Fibroblast of villous mesenchyme (primary cell): ENCODE measurements around the gene RBM14. TPM values are rescaled to one million over a fixed set of nuclear protein-coding genes. Genes with fewer than 3 reads are reported as not detected.

Experiments
- DNase-seq: peaks from one replicate; pipeline ENCODE4 v3.0.0-alpha.2; 2010; ENCODE audit warnings: low read depth
- H3K4me3 ChIP-seq: 2 replicates; pipeline ENCODE4 v1.5.1; 2011; ENCODE audit warnings: low read depth, mild to moderate bottlenecking, low read length
- total RNA-seq: library from RNA; depleted of rRNA; stranded (reverse); fragments of >200 nt; gene quantifications from 2 replicates; pipeline ENCODE4 v1.2.3, GENCODE V29; 2012
- TF ChIP-seq, protein P1 (sequence below): IDR thresholded peaks from 2 replicates; pipeline ENCODE4 v1.5.1; 2012; ENCODE audit warnings: low read depth, mild to moderate bottlenecking, low read length; ENCODE audit not compliant: insufficient read depth

The RBM14 gene
- total RNA-seq, 1 donor: 32.8 TPM

DNA sequence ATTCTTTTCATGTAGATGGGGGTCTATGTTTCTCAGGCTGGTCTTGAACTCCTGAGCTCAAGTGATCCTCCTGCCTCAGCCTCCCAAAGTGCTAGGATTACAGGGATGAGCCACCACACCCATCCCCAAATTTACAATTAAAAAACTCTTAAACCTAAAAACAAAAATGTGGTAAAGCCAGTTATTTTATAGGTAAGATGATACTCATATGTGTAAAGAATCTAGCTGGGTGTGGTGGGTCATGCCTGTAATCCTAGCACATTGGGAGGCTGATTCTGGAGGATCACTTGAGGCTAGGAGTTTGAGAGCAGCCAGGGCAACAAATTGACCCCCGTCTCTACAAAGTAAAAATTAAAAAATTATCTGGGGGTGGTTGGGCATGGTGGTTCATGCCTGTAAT lies 4.0 kb upstream of the RBM14 start:
- no peak overlapping the region for H3K4me3 ChIP-seq
- TF ChIP-seq, protein P1, sequence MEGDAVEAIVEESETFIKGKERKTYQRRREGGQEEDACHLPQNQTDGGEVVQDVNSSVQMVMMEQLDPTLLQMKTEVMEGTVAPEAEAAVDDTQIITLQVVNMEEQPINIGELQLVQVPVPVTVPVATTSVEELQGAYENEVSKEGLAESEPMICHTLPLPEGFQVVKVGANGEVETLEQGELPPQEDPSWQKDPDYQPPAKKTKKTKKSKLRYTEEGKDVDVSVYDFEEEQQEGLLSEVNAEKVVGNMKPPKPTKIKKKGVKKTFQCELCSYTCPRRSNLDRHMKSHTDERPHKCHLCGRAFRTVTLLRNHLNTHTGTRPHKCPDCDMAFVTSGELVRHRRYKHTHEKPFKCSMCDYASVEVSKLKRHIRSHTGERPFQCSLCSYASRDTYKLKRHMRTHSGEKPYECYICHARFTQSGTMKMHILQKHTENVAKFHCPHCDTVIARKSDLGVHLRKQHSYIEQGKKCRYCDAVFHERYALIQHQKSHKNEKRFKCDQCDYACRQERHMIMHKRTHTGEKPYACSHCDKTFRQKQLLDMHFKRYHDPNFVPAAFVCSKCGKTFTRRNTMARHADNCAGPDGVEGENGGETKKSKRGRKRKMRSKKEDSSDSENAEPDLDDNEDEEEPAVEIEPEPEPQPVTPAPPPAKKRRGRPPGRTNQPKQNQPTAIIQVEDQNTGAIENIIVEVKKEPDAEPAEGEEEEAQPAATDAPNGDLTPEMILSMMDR: no peak
- DNase-seq: no peak

DNA sequence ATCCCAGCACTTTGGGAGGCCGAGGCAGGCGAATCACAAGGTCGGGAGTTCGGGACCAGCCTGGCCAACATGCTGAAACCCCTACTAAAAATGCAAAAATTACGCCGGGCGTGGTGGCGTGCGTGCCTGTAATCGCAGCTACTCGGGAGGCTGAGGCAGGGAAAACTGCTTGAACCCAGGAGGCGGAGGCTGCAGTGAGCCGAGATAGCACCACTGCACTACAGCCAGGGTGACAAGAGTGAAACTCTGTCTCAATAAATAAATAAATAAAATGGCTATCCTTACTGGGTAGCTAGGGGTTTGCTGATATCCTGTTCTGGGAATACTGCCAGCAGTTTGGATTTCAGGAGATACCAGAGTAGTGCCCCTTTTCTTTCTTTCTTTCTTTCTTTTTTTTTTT lies 2.4 kb upstream of the RBM14 start:
- TF ChIP-seq, protein P1: no peak
- peak; percentile 54 for DNase-seq

DNA sequence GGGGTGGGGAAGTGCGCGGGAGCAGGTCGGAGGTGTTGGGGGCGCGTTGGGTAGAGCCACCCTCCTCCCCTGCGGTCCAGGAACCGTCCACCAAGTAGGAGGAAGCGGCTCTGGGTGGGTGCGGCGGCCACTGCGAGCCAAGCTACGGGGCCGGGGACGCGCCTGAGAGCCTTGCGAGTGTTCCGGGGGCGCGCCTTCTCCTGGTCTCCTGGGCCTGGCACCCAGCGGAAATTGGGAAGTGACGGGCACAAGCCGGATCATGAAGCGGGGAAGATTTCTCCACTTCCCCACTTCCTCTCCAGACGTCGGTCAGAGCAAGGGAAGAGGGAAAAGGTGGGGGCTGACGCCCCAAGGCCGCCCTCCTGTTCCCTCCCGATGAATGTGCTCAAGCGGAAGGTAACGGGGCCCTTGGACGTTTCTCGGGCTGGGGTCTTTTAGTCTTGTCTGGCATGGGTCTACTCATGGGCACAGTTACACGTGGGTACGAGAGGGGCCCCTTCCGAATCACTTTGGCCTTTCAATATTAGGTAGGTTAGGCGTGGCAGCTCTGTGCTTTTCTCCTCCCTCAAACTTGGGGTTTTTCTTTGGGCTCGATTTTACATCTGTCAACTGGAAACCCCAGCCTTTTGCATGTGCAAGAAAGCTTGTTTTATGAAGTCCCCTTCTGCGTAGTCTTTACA lies 865 bp downstream of the RBM14 start:
- TF ChIP-seq, protein P1: no peak
- DNase-seq: no peak
- H3K4me3 ChIP-seq: peak overlapping the region; percentile 81

More for the DNA sequence above, 2.4 kb upstream of the RBM14 start:
- no peak overlapping the region for H3K4me3 ChIP-seq

DNA sequence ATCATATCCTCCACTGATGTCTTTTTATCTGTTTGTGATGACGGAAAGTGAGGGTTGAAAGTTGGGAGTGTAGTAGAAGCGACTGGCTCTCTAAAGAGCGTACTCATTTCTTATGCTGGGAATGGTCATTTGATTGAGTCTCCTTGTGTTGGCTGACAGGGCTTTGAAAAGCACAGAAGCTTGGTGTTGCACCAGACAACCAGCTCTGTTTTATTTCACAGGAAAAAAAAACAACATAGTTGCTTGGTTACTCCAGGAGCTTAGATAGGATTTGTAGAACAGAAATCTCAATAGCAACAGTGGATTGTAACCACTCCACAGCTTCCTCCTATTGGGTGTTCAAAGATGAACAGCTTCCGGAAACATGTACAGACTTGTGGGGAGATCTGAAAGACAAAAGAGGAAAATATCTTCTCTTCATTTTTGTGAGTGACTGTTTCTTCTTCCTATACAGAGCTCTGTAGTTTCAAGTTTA lies 2.7 kb downstream of the RBM14 start:
- peak; percentile 93 for DNase-seq
- H3K4me3 ChIP-seq: peak overlapping the region; percentile 81
- TF ChIP-seq, protein P1: no peak

DNA sequence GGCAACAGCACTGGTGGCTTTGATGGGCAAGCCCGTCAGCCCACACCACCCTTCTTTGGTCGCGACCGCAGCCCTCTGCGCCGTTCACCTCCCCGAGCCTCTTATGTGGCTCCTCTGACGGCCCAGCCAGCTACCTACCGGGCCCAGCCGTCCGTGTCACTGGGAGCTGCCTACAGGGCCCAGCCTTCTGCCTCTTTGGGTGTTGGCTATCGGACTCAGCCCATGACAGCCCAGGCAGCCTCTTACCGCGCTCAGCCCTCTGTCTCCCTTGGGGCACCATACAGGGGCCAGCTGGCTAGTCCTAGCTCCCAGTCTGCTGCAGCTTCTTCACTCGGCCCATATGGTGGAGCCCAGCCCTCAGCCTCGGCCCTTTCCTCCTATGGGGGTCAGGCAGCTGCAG lies 8.0 kb downstream of the RBM14 start:
- TF ChIP-seq, protein P1: no peak
- no peak overlapping the region for H3K4me3 ChIP-seq
- no peak for DNase-seq

DNA sequence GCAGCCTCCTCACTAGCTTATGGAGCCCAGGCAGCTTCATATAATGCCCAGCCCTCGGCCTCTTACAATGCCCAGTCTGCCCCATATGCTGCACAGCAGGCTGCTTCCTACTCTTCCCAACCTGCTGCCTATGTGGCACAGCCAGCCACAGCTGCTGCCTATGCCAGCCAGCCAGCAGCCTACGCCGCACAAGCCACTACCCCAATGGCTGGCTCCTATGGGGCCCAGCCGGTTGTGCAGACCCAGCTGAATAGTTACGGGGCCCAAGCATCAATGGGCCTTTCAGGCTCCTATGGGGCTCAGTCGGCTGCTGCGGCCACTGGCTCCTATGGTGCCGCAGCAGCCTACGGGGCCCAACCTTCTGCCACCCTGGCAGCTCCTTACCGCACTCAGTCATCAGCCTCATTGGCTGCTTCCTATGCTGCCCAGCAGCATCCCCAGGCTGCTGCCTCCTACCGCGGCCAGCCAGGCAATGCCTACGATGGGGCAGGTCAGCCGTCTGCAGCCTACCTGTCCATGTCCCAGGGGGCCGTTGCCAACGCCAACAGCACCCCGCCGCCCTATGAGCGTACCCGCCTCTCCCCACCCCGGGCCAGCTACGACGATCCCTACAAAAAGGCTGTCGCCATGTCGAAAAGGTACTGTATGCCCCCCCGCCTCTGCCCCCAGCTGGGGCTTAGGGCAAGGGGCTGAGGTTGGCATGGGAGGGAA lies 8.8 kb downstream of the RBM14 start:
- TF ChIP-seq, protein P1: no peak
- DNase-seq: no peak

More for the DNA sequence above, 8.8 kb downstream of the RBM14 start:
- H3K4me3 ChIP-seq: no peak overlapping the region
